Uterine smooth muscle cell (primary cell): ENCODE data around the gene FAR2. TPM values are rescaled to one million over a fixed set of nuclear protein-coding genes. Genes with fewer than 3 reads are reported as not detected.

ENCODE experiments used
- total RNA-seq: library from RNA; depleted of rRNA; stranded (reverse); fragments of >200 nt; gene quantifications from 2 replicates; pipeline ENCODE4 v1.2.3, GENCODE V29; 2014

Gene FAR2
- total RNA-seq: 9.9 and 24.8 TPM in 2 replicates

GRCh38 chr12:29148911-29149690 lies at the start of gene FAR2:
TSS of gene FAR2 (plus strand) at chr12:29149278. CDS start at chr12:29270450, 121,172 bp downstream.

GRCh38 chr12:29380536-29381523 lies 231.8 kb downstream of the FAR2 start, which contains the start of gene ERGIC2:
TSS of gene ERGIC2 (minus strand) at chr12:29381172. CDS start at chr12:29371633, 9,539 bp downstream.

Other genes starting within 250 kb of the FAR2 start
- 72.1 and 109 TPM in 2 replicates for gene ERGIC2, start 231.9 kb downstream of the FAR2 start, total RNA-seq